IMR-90 (cell line): ENCODE data around the gene NKX2-3.

Experiments used
- BHLHE40 ChIP-seq: fragments of 150-350 bp; IDR thresholded peaks from 2 replicates; pipeline ENCODE4 v1.6.1; 2016; ENCODE audit warnings: mild to moderate bottlenecking, low read depth, low read length
- CEBPB ChIP-seq: IDR thresholded peaks from 2 replicates; pipeline ENCODE4 v1.6.1; 2012; ENCODE audit warnings: low read depth, low read length, improper control_type of control experiment
- MAFK ChIP-seq: IDR thresholded peaks from 2 replicates; pipeline ENCODE4 v1.6.1; 2012; ENCODE audit warnings: low read depth, low read length, improper control_type of control experiment
- MAZ ChIP-seq: IDR thresholded peaks from 2 replicates; pipeline ENCODE4 v1.6.1; 2012; ENCODE audit warnings: low read depth, mild to moderate bottlenecking, low read length, improper control_type of control experiment, moderate library complexity, borderline replicate concordance
- POLR2A ChIP-seq: IDR thresholded peaks from 2 replicates; pipeline ENCODE4 v1.6.1; 2012; ENCODE audit warnings: mild to moderate bottlenecking, low read depth, low read length
- RAD21 ChIP-seq: IDR thresholded peaks from 2 replicates; pipeline ENCODE4 v1.6.1; 2012; ENCODE audit warnings: low read length, improper control_type of control experiment
- RCOR1 ChIP-seq: IDR thresholded peaks from 2 replicates; pipeline ENCODE4 v1.6.1; 2012; ENCODE audit warnings: mild to moderate bottlenecking, low read length, improper control_type of control experiment; ENCODE audit not compliant: insufficient replicate concordance
- RFX5 ChIP-seq: IDR thresholded peaks from 2 replicates; pipeline ENCODE4 v1.8.0; 2012; ENCODE audit warnings: low read depth, mild to moderate bottlenecking, low read length, moderate library complexity
- SMC3 ChIP-seq: fragments of 150-350 bp; IDR thresholded peaks from 2 replicates; pipeline ENCODE4 v1.6.1; 2016; ENCODE audit warnings: low read depth, mild to moderate bottlenecking, antibody characterized with exemption, low read length, moderate library complexity
- TF ChIP-seq, protein P1 (sequence below): conservative IDR thresholded peaks from 2 replicates; pipeline ENCODE4 v1.5.1; 2012; ENCODE audit warnings: mild to moderate bottlenecking, low read depth, low read length, improper control_type of control experiment
- TF ChIP-seq, protein P2 (sequence below): fragments of 150-350 bp; IDR thresholded peaks from 2 replicates; pipeline ENCODE4 v1.6.1; 2017; ENCODE audit warnings: mild to moderate bottlenecking, antibody characterized with exemption, low read length, low read depth

DNA sequence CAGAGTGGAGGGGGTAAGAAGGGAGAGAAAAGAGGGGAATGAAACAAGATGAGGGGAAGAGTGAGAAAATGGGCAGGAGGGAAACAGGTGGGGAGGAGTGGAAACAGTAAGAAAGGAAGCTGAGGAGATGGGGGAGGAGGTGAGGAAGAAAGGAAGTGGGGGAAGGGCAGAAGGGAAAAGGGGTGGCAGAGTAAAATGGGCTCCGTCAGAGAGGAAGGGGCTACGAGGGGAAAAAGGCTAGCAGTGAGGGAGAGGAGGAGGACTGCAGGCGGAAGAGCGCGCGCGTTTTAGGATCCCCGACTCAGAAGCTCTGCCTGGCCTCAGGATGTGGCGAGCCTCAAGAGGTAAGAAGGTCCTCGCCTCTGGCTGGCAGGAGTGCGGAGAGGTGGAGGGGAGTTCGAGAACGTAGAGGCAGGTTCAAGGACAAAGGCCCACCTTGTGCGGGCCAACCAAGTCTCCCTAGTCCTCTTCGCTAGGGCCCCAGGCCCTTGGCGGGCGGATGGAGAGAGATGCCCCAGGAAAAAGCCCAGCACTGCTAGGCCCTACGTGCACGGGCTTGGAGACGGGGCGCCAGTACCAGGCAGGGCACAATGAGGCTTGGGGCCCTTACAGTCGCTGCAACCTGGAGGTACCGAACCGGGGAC lies 5.8 kb upstream of the NKX2-3 start:
- TF ChIP-seq SMC3 (no peak), MAZ (no peak), RCOR1 (no peak), POLR2A (no peak), RAD21 (no peak), BHLHE40 (no peak), CEBPB (no peak), MAFK (no peak), RFX5 (no peak)
- TF ChIP-seq, protein P1, sequence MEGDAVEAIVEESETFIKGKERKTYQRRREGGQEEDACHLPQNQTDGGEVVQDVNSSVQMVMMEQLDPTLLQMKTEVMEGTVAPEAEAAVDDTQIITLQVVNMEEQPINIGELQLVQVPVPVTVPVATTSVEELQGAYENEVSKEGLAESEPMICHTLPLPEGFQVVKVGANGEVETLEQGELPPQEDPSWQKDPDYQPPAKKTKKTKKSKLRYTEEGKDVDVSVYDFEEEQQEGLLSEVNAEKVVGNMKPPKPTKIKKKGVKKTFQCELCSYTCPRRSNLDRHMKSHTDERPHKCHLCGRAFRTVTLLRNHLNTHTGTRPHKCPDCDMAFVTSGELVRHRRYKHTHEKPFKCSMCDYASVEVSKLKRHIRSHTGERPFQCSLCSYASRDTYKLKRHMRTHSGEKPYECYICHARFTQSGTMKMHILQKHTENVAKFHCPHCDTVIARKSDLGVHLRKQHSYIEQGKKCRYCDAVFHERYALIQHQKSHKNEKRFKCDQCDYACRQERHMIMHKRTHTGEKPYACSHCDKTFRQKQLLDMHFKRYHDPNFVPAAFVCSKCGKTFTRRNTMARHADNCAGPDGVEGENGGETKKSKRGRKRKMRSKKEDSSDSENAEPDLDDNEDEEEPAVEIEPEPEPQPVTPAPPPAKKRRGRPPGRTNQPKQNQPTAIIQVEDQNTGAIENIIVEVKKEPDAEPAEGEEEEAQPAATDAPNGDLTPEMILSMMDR: no peak
- TF ChIP-seq, protein P2, sequence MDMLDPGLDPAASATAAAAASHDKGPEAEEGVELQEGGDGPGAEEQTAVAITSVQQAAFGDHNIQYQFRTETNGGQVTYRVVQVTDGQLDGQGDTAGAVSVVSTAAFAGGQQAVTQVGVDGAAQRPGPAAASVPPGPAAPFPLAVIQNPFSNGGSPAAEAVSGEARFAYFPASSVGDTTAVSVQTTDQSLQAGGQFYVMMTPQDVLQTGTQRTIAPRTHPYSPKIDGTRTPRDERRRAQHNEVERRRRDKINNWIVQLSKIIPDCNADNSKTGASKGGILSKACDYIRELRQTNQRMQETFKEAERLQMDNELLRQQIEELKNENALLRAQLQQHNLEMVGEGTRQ: no peak
